PC-9 (cell line): ENCODE results near the gene AKR1C1.

Source experiments
- EZH2 ChIP-seq: fragments of 200-600 bp; sonication (generic); IDR thresholded peaks from 2 replicates; pipeline ENCODE4 v1.8.0; 2017; ENCODE audit warnings: antibody characterized with exemption, low read depth
- TF ChIP-seq, protein P1 (sequence below): fragments of 200-600 bp; sonication (generic); conservative IDR thresholded peaks from 2 replicates; pipeline ENCODE4 v1.6.1; 2017; ENCODE audit warnings: mixed run types, antibody characterized with exemption, mild to moderate bottlenecking, moderate library complexity

DNA sequence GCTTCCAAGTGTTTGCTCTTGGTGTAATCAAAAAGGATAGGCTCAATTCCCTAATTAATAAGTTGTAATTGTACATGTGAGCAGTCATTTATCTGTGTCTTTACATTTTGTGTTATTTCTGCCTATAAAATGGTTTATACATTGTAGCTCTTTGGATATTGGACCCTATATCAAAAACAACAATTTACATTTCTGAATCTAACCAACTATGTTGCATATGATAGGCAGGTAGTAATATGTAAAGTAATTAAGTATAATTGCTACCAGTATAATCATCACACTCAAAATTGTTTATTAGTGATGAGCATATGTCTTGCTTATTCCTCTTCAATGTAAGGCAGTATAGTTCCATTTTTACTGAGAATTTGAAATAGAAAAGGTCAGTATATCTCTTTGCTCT lies 13.8 kb downstream of the AKR1C1 start:
- TF ChIP-seq, protein P1, sequence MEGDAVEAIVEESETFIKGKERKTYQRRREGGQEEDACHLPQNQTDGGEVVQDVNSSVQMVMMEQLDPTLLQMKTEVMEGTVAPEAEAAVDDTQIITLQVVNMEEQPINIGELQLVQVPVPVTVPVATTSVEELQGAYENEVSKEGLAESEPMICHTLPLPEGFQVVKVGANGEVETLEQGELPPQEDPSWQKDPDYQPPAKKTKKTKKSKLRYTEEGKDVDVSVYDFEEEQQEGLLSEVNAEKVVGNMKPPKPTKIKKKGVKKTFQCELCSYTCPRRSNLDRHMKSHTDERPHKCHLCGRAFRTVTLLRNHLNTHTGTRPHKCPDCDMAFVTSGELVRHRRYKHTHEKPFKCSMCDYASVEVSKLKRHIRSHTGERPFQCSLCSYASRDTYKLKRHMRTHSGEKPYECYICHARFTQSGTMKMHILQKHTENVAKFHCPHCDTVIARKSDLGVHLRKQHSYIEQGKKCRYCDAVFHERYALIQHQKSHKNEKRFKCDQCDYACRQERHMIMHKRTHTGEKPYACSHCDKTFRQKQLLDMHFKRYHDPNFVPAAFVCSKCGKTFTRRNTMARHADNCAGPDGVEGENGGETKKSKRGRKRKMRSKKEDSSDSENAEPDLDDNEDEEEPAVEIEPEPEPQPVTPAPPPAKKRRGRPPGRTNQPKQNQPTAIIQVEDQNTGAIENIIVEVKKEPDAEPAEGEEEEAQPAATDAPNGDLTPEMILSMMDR: no peak
- no peak for TF ChIP-seq EZH2
